Keratinocyte (primary cell): ENCODE measurements around the gene NPHS1.

Experiments
- CTCF ChIP-seq, 3 experiments: IDR thresholded peaks in 1 of 3; conservative IDR thresholded peaks in 1 of 3; optimal IDR thresholded peaks in 1 of 3; 2 replicates in 2 of 3; 3 replicates in 1 of 3; pipeline versions ENCODE3 to v1.5.1; 2011; ENCODE audit warnings: low read length in 3 of 3, mild to moderate bottlenecking in 3 of 3, moderate library complexity in 2 of 3, control low read depth in 1 of 3, inconsistent platforms in 1 of 3; ENCODE audit not compliant: insufficient read depth in 2 of 3; ENCODE audit errors: extremely low read depth in 1 of 3
- EZH2 ChIP-seq: IDR thresholded peaks from one replicate; pipeline ENCODE4 v1.6.1; 2012; ENCODE audit warnings: inconsistent platforms, mild to moderate bottlenecking, low read length, moderate library complexity

DNA sequence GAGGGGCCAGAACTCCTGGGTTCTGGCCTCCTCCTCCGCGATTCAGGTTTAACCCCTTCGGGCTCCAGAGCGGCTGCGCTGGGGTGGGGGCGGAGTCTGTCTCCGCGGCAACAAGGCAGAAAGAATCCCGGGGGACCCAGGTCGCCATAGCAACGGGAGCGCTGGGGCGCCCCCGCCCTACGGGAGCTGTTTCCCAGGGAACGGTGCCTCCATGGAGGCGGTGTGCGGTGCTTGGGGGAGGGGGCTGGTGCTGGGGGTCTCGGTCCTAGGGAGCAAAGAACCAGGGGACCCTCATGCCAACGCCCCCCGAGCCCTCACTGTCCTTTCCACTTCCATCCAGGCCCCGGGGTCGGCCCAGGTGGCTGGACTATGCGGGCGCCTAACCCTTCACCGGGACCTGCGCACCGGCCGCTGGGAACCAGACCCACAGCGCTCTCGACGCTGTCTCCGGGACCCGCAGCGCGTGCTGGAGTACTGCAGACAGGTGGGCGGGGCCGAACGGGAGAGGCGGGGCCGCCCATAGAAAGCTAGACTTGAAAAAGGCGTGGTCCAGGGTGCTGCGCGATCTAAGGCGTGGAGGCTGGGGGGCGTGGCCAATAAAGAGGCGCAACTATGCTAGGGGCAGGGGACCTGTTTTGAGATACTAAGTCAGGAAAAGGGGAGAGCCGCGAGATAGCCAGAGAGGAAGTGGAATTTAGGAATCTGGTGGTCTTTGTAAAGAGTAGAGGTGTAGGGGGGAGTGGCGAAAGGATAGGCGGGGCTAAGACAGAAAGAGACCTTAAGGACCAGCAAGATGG, 17.2 kb upstream of the NPHS1 start:
- no peak for TF ChIP-seq CTCF (optimal IDR thresholded peaks at IDR 0.05 in 1 of 3, IDR thresholded peaks at IDR 0.05 in 1 of 3, conservative IDR thresholded peaks at IDR 0.05 in 1 of 3; ENCODE audit: extremely low read depth in 1 of 3, insufficient read depth in 2 of 3, low read length in 3 of 3)
- no peak for TF ChIP-seq EZH2
